ENCODE data around the gene WNK1.

WNK1 gene

GRCh38 chr12:958588-959123 is 206.3 kb downstream of the WNK1 start:
- in situ Hi-C loops (cut with HindIII; ENCODE audit: low pct_ligation_motif_present, low pct_unique_long_range_greater_than_20kb, low sequenced_read_pairs) = no loop called here
- DNase-seq = no peak

Data from ACHN (cell line).